Measurements from ENCODE around the gene LSM5. TPM values are rescaled to one million over a fixed set of nuclear protein-coding genes. Genes with fewer than 3 reads are reported as not detected.
A peak's percentile ranks its signal among the peaks of the same experiment; 100 is the strongest.

Gene LSM5
- total RNA-seq, 4 donors from 2014 or later, result 10.1 to 35.3 (median 20.2) TPM

GRCh38 chr7:32496052-32496813 lies 6.1 kb upstream of the LSM5 start:
- H3K27me3 ChIP-seq, result no peaks in the 10 kb centered on the region
- ATAC-seq, result no peak
- H3K27ac ChIP-seq, result peak overlapping the region; percentile 76 to 99 (median 98)
- peaks cover 0 to 6% of the 10 kb centered on the region in 2 donors for H3K36me3 ChIP-seq
- H3K4me3 ChIP-seq, result peak overlapping the region; percentile 57 to 97
- TF ChIP-seq EP300 (IDR thresholded peaks at IDR 0.05), result no peak
- TF ChIP-seq POLR2A (IDR thresholded peaks at IDR 0.05), result no peak
- TF ChIP-seq POLR2AphosphoS5 (IDR thresholded peaks at IDR 0.05), result no peak
- TF ChIP-seq CTCF (IDR thresholded peaks at IDR 0.05), result no peak
- 0 to 5% methylated on average over 9 to 10 of the region's 10 CpGs for WGBS, 2 donors (ENCODE audit: low coverage in 1 of 2)
- no peaks in the 10 kb centered on the region for H3K9me3 ChIP-seq
- peaks cover 0 to 39% (median 11%) of the 10 kb centered on the region in 3 donors for H3K4me1 ChIP-seq

GRCh38 chr7:32495298-32496051 lies 5.3 kb upstream of the LSM5 start, which contains the start of gene AVL9:
Gene AVL9 (plus strand): TSS chr7:32495489. CDS start chr7:32495710, 221 bp downstream.
- peaks cover 0 to 6% of the 10 kb centered on the region in 2 donors for H3K36me3 ChIP-seq
- H3K27me3 ChIP-seq, result no peaks in the 10 kb centered on the region
- peak within 1 kb of the TSS; percentile 76 to 99 (median 98) for H3K27ac ChIP-seq
- WGBS, 2 donors (ENCODE audit: low coverage in 1 of 2), result 0% methylated on average over 1 to 2 of the region's 67 CpGs
- no peaks in the 10 kb centered on the region for H3K9me3 ChIP-seq
- peak; percentile 99 for ATAC-seq
- peak within 1 kb of the TSS; percentile 57 to 97 for H3K4me3 ChIP-seq
- peaks cover 0 to 36% (median 11%) of the 10 kb centered on the region in 3 donors for H3K4me1 ChIP-seq
- no peak for TF ChIP-seq EP300 (IDR thresholded peaks at IDR 0.05)
- TF ChIP-seq POLR2A (IDR thresholded peaks at IDR 0.05), result peak; percentile 88
- TF ChIP-seq POLR2AphosphoS5 (IDR thresholded peaks at IDR 0.05), result peak; percentile 92

GRCh38 chr7:32494946-32495297 lies 4.7 kb upstream of the LSM5 start:
- no peaks in the 10 kb centered on the region for H3K9me3 ChIP-seq
- no peak for TF ChIP-seq POLR2AphosphoS5 (IDR thresholded peaks at IDR 0.05)
- TF ChIP-seq POLR2A (IDR thresholded peaks at IDR 0.05), result no peak
- no peak for TF ChIP-seq EP300 (IDR thresholded peaks at IDR 0.05)
- no peak for TF ChIP-seq CTCF (IDR thresholded peaks at IDR 0.05)
- peak overlapping the region; percentile 72 to 99 (median 98) for H3K27ac ChIP-seq
- no peaks in the 10 kb centered on the region for H3K27me3 ChIP-seq
- H3K36me3 ChIP-seq, result peaks cover 0 to 6% of the 10 kb centered on the region in 2 donors
- 0 to 1% methylated on average over 13 to 14 of the region's 14 CpGs for WGBS, 2 donors (ENCODE audit: low coverage in 1 of 2)
- peaks cover 0 to 34% (median 11%) of the 10 kb centered on the region in 3 donors for H3K4me1 ChIP-seq
- ATAC-seq, result peak; percentile 4
- H3K4me3 ChIP-seq, result peak overlapping the region; percentile 57 to 97

- peaks cover 0 to 30% of the 10 kb centered on the region in 2 donors for H3K36me3 ChIP-seq
- H3K4me3 ChIP-seq, result peak overlapping the region; percentile 59 to 64
- no peaks in the 10 kb centered on the region for H3K9me3 ChIP-seq
- TF ChIP-seq EP300 (IDR thresholded peaks at IDR 0.05), result no peak
- TF ChIP-seq CTCF (IDR thresholded peaks at IDR 0.05), result no peak
- no peak for TF ChIP-seq POLR2AphosphoS5 (IDR thresholded peaks at IDR 0.05)
- no peak for TF ChIP-seq POLR2A (IDR thresholded peaks at IDR 0.05)
- peaks cover 0 to 29% (median 11%) of the 10 kb centered on the region in 3 donors for H3K4me1 ChIP-seq
- H3K27me3 ChIP-seq, result no peaks in the 10 kb centered on the region
- H3K27ac ChIP-seq, result peak overlapping the region; percentile 79 to 87 (median 84)
- WGBS, 2 donors (ENCODE audit: low coverage in 1 of 2), result 0% methylated on average over 2 of the region's 9 CpGs
- ATAC-seq, result no peak
These were observed 423 bp downstream of the LSM5 start for GRCh38 chr7:32489788-32490126.

- no peak overlapping the region for H3K4me3 ChIP-seq
- peaks cover 0 to 27% of the 10 kb centered on the region in 2 donors for H3K36me3 ChIP-seq
- H3K4me1 ChIP-seq, result no peaks in the 10 kb centered on the region
- whole genome bisulfite sequencing, 2 donors (ENCODE audit: low coverage in 1 of 2), result 16 to 31% methylated on average over 2 to 3 of the region's 3 CpGs
- H3K27ac ChIP-seq, result no peak overlapping the region
- ATAC-seq, result no peak
- no peaks in the 10 kb centered on the region for H3K27me3 ChIP-seq
- no peaks in the 10 kb centered on the region for H3K9me3 ChIP-seq
- TF ChIP-seq CTCF (IDR thresholded peaks at IDR 0.05), result no peak
- no peak for TF ChIP-seq POLR2AphosphoS5 (IDR thresholded peaks at IDR 0.05)
- TF ChIP-seq POLR2A (IDR thresholded peaks at IDR 0.05), result no peak
- no peak for TF ChIP-seq EP300 (IDR thresholded peaks at IDR 0.05)
These were observed 8.3 kb downstream of the LSM5 start for GRCh38 chr7:32481921-32482320.

All from gastroesophageal sphincter (tissue), 4 donors.